Astrocyte (in vitro differentiated cells and primary cell): Measurements from ENCODE around the gene RNPEP. TPM values are rescaled to one million over a fixed set of nuclear protein-coding genes. Genes with fewer than 3 reads are reported as not detected.

ENCODE experiments used
- DNase-seq: peaks from one replicate; pipeline ENCODE4 v3.0.0-alpha.2; 2010; ENCODE audit warnings: low read depth
- FAIRE-seq: peaks from 2 replicates; lab custom pipeline; 2011; peaks lifted over from hg19 to GRCh38; lab: Jason Lieb, UNC
- H2AFZ ChIP-seq: 2 replicates; pipeline ENCODE4 v1.6.0; 2012; ENCODE audit warnings: low read depth, low read length, inconsistent platforms
- H3K27ac ChIP-seq: 2 replicates; pipeline ENCODE4 v1.5.1; 2011; ENCODE audit warnings: low read depth, low read length, inconsistent platforms
- H3K27me3 ChIP-seq: 2 replicates; pipeline ENCODE4 v1.6.0; 2011; ENCODE audit warnings: low read length, inconsistent platforms; ENCODE audit not compliant: insufficient read depth
- H3K36me3 ChIP-seq: 2 replicates; pipeline ENCODE4 v1.5.1; 2011; ENCODE audit warnings: low read length, inconsistent platforms; ENCODE audit not compliant: insufficient read depth
- H3K4me1 ChIP-seq: 2 replicates; pipeline ENCODE4 v1.5.1; 2011; ENCODE audit warnings: low read length, inconsistent platforms; ENCODE audit not compliant: insufficient read depth
- H3K4me2 ChIP-seq: 2 replicates; pipeline ENCODE4 v1.6.0; 2012; ENCODE audit warnings: low read length, inconsistent platforms
- H3K4me3 ChIP-seq: 2 replicates; pipeline ENCODE4 v1.5.1; 2011; ENCODE audit warnings: low read depth, mild to moderate bottlenecking, low read length, inconsistent platforms; ENCODE audit not compliant: insufficient read depth
- H3K79me2 ChIP-seq: 2 replicates; pipeline ENCODE4 v1.6.0; 2012; ENCODE audit warnings: mild to moderate bottlenecking, low read length, inconsistent platforms; ENCODE audit not compliant: insufficient read depth
- H3K9ac ChIP-seq: 2 replicates; pipeline ENCODE4 v1.6.0; 2012; ENCODE audit warnings: mild to moderate bottlenecking, low read length, inconsistent platforms
- H3K9me3 ChIP-seq: 2 replicates; pipeline ENCODE4 v1.5.1; 2012; ENCODE audit warnings: low read depth, mild to moderate bottlenecking, low read length, inconsistent platforms; ENCODE audit not compliant: insufficient read depth
- H4K20me1 ChIP-seq: 2 replicates; pipeline ENCODE4 v1.6.0; 2012; ENCODE audit warnings: low read length, inconsistent platforms; ENCODE audit not compliant: insufficient read depth
- H3K27ac Mint-ChIP-seq: one replicate; pipeline ENCODE4 v1.8.0; 2021; ENCODE audit warnings: mild to moderate bottlenecking, mixed read lengths; ENCODE audit not compliant: unreplicated experiment
- H3K27me3 Mint-ChIP-seq: one replicate; pipeline ENCODE4 v1.8.0; 2021; ENCODE audit warnings: low read depth, mixed read lengths; ENCODE audit not compliant: unreplicated experiment
- H3K36me3 Mint-ChIP-seq: one replicate; pipeline ENCODE4 v1.8.0; 2021; ENCODE audit warnings: low read depth, mixed read lengths; ENCODE audit not compliant: unreplicated experiment
- H3K4me1 Mint-ChIP-seq: one replicate; pipeline ENCODE4 v1.8.0; 2021; ENCODE audit warnings: low read depth, mixed read lengths; ENCODE audit not compliant: unreplicated experiment
- H3K4me3 Mint-ChIP-seq: one replicate; pipeline ENCODE4 v1.8.0; 2021; ENCODE audit warnings: mild to moderate bottlenecking, moderate library complexity, mixed read lengths; ENCODE audit not compliant: unreplicated experiment
- H3K9me3 Mint-ChIP-seq: one replicate; pipeline ENCODE4 v1.8.0; 2021; ENCODE audit warnings: mild to moderate bottlenecking, mixed read lengths; ENCODE audit not compliant: unreplicated experiment
- CTCF ChIP-seq: IDR thresholded peaks from 2 replicates; pipeline ENCODE4 v1.5.1; 2011; ENCODE audit warnings: low read depth, mild to moderate bottlenecking, inconsistent platforms, low read length, moderate library complexity; ENCODE audit not compliant: insufficient read depth
- EZH2 ChIP-seq: IDR thresholded peaks from 2 replicates; pipeline ENCODE4 v1.6.1; 2012; ENCODE audit warnings: mild to moderate bottlenecking, low read length, inconsistent platforms; ENCODE audit not compliant: insufficient read depth
- total RNA-seq: library from RNA; stranded (reverse); gene quantifications from 2 replicates; pipeline ENCODE4 v1.2.1, GENCODE V29; 2021

The RNPEP gene
- total RNA-seq, 1 donor from 2014 or later = 68.9 TPM

DNA sequence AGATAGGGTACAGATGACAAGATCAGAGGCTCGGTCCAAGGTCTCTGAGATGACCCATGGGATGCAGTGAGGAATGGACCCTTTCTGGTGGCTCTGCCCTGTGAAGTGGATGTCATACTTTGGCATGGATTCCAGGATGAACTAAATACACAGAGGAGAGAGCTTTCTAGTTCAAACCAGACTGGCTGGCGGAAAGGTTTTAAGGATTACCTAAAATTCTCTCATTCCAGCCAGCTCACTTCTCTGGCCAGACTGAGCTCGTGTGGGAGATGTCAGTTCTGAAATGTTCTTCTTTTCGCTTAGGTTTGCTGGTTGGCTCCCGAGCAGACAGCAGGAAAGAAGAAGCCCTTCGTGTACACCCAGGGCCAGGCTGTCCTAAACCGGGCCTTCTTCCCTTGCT, 6.2 kb downstream of the RNPEP start:
- Histone ChIP-seq H3K4me1 (no peaks in the 10 kb centered on the region), H3K9ac (no peak overlapping the region), H3K27ac (no peak overlapping the region), H3K4me3 (no peak overlapping the region), H3K79me2 (peaks cover 36% of the 10 kb centered on the region), H3K36me3 (peaks cover 25% of the 10 kb centered on the region), H3K4me2 (no peak overlapping the region), H3K9me3 (no peaks in the 10 kb centered on the region), H2AFZ (no peak overlapping the region), H3K27me3 (no peaks in the 10 kb centered on the region), H4K20me1 (peaks cover 40% of the 10 kb centered on the region)
- H3K4me3 Mint-ChIP-seq = no peak overlapping the region
- no peak overlapping the region for H3K27ac Mint-ChIP-seq
- no peaks in the 10 kb centered on the region for H3K9me3 Mint-ChIP-seq
- TF ChIP-seq EZH2 (no peak), CTCF (no peak)
- FAIRE-seq (no peak), DNase-seq (no peak)
- H3K4me1 Mint-ChIP-seq = peaks cover 10% of the 10 kb centered on the region
- H3K27me3 Mint-ChIP-seq = no peaks in the 10 kb centered on the region
- peaks cover 19% of the 10 kb centered on the region for H3K36me3 Mint-ChIP-seq

GRCh38 chr1:201989354-201990128, 7.1 kb downstream of the RNPEP start:
- Mint-ChIP-seq H3K27me3 (no peaks in the 10 kb centered on the region), H3K4me1 (peaks cover 6% of the 10 kb centered on the region), H3K9me3 (peaks cover 2% of the 10 kb centered on the region), H3K4me3 (no peak overlapping the region), H3K27ac (no peak overlapping the region), H3K36me3 (peaks cover 27% of the 10 kb centered on the region)
- TF ChIP-seq EZH2 = no peak
- TF ChIP-seq CTCF = no peak
- Histone ChIP-seq H3K9ac (no peak overlapping the region), H4K20me1 (peaks cover 38% of the 10 kb centered on the region), H3K79me2 (peaks cover 27% of the 10 kb centered on the region), H3K27me3 (no peaks in the 10 kb centered on the region), H3K4me1 (no peaks in the 10 kb centered on the region), H3K4me3 (no peak overlapping the region), H3K27ac (no peak overlapping the region), H3K36me3 (peaks cover 30% of the 10 kb centered on the region), H2AFZ (no peak overlapping the region), H3K4me2 (no peak overlapping the region), H3K9me3 (no peaks in the 10 kb centered on the region)
- DNase-seq (no peak), FAIRE-seq (no peak)

- Histone ChIP-seq H2AFZ (no peak overlapping the region), H3K79me2 (peaks cover 18% of the 10 kb centered on the region), H3K9me3 (no peaks in the 10 kb centered on the region), H3K36me3 (peaks cover 30% of the 10 kb centered on the region), H3K4me3 (no peak overlapping the region), H4K20me1 (peaks cover 37% of the 10 kb centered on the region), H3K27ac (no peak overlapping the region), H3K9ac (no peak overlapping the region), H3K27me3 (no peaks in the 10 kb centered on the region), H3K4me1 (no peaks in the 10 kb centered on the region), H3K4me2 (no peak overlapping the region)
- H3K4me3 Mint-ChIP-seq = no peak overlapping the region
- DNase-seq (no peak), FAIRE-seq (no peak)
- no peak overlapping the region for H3K27ac Mint-ChIP-seq
- TF ChIP-seq EZH2 = no peak
- no peak for TF ChIP-seq CTCF
- H3K36me3 Mint-ChIP-seq = peaks cover 29% of the 10 kb centered on the region
- no peaks in the 10 kb centered on the region for H3K27me3 Mint-ChIP-seq
- peaks cover 2% of the 10 kb centered on the region for H3K9me3 Mint-ChIP-seq
- H3K4me1 Mint-ChIP-seq = peaks cover 5% of the 10 kb centered on the region
Observed at GRCh38 chr1:201990427-201990826, 8.0 kb downstream of the RNPEP start.
